ENCODE data around the gene FEN1.
A peak's percentile ranks its signal among the peaks of the same experiment; 100 is the strongest.

Gene FEN1

GRCh38 chr11:61826930-61827570 is 34.3 kb downstream of the FEN1 start:
- no peak for DNase-seq

DNA sequence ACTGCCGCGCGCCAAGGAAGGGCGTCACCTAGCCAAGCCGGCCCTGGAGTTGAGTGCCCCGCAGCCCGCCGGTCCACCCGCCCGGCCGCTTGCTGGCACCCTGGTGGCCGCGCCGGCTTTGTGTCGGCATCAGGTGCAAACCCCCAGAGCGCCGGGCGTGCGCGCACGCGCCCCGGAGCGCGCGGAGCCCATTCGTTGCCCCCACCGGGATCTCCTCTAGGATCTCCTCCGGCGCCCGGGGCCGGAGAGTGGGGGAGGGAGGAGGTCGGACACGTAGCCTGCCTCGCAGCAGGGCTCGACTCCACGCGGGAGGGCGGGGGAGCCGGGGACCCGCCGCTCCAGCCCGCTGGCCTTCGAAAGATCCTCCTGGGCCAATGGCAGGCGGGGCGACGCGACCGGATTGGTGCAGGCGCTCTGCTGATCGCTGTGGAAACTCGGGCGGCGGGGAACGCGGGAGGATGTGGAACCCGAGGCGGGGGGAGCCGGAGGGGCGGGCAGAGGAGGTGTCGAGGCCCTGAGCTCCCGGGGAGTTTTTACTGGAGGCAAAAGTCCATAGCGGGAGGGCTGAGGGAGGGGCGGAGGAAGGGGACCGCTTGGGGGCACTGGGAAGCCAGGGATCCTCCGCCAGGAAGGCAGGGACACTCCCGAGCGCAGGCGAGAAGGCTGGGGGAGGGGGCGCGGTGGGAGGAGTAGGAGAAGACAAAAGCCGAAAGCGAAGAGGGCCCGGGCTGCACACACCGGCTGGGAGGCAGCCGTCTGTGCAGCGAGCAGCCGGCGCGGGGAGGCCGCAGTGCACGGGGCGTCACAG is 35.1 kb downstream of the FEN1 start, which contains the start of gene FADS2:
Gene FADS2, plus strand, starts transcription at position 730 of the 808 bp plus-strand sequence. CDS start 91 bp downstream, outside the sequence.
- peak; percentile 36 for DNase-seq

DNA sequence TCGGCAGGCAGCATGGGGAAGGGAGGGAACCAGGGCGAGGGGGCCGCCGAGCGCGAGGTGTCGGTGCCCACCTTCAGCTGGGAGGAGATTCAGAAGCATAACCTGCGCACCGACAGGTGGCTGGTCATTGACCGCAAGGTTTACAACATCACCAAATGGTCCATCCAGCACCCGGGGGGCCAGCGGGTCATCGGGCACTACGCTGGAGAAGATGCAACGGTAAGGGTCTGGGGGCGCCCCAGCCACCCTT is 35.6 kb downstream of the FEN1 start:
- no peak for DNase-seq

GRCh38 chr11:61828629-61829407 is 36.1 kb downstream of the FEN1 start:
- no peak for DNase-seq

DNA sequence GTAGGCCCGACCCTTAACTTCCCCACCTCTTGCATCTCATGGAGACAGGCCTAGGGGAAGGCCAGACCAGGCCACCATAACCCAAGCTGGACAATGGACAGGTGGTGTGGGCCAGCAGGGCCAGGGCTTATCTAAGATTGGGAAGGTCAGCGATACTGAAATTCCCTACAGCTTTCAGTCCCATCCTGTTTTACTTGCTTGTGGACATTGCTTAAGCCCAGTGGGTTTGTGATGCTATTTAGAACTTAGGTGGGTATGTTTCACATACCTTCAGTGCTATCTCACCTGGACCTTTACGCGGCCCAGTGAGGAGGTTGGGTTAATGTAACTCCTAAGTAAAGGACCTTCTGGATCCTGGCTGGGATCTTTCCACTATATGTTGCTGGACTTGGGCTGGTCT is 37.1 kb downstream of the FEN1 start:
- DNase-seq: no peak

DNA sequence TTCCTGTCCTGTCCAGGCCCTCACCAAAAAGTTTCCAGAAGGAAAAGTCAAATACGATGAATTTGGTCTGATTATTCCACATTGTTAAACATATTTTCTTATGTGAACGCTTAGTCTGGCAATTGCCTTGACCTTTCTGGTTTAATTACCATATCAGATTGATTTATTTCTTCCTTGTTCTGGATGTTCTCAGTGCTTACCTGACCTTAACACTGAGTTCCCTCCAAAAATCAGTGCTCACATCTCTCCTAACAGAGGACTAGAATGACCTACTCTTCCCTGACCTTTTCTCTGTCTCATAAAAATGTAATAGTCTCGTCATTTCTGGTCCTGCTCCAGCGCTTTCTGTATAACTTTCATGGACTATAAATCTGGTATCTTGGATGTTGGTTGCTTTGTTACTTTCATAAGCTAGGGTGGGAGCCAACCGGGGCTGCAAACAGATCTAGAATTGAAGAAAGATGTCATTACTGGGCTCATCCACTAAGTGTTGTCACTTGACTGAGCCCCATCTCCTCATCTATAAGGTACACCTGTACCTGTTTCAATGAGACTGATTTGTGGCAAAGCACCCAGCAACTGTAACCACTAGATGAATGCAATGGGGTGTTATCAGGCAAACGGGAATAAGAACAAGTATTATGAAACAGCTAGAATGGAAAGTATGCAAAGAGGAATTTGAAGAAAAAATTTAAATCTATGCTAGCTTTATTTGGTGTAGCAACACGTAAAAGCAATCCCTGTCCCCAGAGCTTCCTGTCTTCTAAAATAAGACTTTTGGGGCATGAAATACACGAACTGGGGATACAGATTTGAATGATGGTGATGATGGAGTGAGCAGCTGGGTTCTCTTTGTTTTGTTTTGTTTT is 37.8 kb downstream of the FEN1 start:
- DNase-seq: no peak

- DNase-seq: no peak
These were observed 39.5 kb downstream of the FEN1 start for GRCh38 chr11:61832207-61832606.

DNA sequence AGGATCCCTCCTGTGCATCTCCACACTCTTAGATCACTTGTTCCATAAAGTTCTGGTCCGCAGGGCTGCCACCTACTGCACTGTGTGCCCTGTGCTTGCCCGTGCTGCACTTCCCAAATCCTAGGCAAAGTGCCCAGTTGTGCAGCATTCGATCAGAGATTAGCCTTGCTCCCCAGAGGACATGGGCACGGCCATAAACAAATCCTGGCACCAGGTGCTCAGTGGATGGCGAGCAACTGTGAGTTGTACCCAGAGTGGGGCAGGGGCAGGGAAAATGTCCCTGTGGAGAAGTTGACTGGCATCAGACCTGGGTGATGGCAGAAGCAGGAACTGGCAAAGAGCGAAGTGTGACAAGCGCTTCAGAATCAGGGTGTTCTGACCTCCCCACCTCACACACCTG is 40.0 kb downstream of the FEN1 start:
- no peak for DNase-seq

GRCh38 chr11:61833471-61833870 is 40.8 kb downstream of the FEN1 start:
- DNase-seq: no peak

DNA sequence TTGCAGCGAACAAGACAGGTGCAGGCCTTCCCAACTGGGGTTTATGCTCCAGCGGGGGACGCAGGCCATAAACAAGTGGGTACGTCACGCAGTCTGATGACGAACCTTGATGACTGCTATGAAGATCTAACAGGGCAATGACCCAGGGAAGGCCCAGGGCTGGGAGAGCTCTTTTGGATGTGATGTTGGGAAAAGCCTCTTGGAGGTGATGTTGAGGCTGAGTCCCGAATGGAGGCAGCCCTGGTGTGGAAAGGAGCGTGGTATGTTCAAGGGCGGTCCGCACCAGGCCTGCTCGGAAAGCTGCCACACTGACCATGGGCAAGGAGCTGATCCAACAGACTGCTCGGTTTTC is 41.2 kb downstream of the FEN1 start:
- DNase-seq: no peak

DNA sequence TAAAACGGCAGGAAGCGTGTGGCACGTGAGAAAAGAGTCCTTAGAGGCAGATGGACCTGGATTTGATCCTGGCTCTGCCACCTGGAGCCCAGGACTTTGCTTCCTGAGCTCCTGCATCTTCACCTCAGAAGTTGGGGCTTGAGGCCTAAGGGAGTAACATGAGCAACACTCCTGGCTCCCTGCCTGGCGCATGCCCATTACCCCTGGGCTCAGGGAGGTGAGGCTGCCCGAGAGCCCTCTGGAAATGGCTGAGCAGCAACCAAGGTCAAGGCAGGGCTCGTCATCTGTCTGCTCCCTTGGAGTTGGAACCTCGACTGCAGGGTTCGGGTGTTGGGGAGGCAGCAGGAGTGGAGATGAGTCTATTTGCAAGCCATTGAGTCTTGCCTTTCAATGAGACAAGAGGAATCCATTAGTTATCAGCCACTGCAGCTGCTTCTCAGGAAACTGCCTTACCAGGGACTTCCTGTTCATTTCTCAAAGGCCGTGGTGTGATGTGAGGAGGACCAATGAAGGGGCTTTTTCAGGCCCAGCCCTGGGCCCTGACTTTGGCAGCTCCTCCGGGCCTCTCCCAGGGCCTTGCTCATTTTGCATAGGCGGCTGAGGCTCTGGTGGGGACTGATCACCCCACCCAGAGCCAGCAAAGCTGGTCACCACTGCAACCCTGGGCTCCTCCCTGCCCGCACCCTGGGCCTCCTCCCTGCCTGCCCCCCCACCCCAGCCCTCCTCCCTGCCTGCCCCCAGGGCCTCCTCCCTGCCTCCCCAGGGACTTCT is 41.8 kb downstream of the FEN1 start:
- no peak for DNase-seq

GRCh38 chr11:61836193-61836592 is 43.5 kb downstream of the FEN1 start:
- no peak for DNase-seq

- DNase-seq: no peak
These were observed 44.8 kb downstream of the FEN1 start for GRCh38 chr11:61837411-61838005.

- DNase-seq: no peak
These were observed 45.8 kb downstream of the FEN1 start for GRCh38 chr11:61838501-61838900.

DNA sequence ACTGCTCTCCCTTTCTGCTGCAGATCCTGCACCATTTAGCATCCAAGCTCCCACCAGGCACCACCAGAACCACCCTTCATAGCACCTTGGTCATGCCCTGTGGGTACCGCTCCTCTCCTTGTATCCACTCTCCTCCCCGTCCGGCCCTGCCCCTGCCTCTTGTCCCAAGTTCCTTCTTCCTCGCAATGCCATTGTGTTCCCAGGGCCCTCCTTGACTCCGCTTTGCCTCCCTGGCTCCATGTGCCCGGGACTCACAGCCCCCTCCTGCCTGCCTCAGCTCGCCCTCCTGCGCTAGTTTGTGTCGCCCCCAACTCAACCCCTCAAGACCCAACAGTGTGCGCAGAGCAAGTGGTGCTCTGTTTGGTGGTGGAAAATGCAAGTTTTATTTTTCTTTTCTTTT is 46.2 kb downstream of the FEN1 start:
- DNase-seq: no peak

DNA sequence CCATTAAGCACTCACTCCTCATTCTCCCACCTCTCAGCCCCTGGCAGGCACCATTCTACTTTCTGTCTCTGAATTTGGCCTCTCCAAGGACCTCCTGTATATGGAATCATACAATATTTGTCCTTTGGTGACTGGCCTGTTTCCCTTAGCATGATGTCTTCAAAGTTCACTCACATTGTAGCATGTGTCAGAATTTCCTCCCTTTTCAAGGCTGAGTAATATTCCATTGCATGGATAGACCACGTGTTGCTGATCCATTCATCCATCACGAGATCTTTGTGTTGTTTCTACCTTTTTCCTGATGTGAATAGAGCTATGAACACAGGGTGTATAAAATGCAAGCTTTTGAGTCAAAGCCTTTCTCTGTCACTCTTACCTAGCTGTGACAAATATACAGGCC is 47.0 kb downstream of the FEN1 start:
- DNase-seq: no peak

DNA sequence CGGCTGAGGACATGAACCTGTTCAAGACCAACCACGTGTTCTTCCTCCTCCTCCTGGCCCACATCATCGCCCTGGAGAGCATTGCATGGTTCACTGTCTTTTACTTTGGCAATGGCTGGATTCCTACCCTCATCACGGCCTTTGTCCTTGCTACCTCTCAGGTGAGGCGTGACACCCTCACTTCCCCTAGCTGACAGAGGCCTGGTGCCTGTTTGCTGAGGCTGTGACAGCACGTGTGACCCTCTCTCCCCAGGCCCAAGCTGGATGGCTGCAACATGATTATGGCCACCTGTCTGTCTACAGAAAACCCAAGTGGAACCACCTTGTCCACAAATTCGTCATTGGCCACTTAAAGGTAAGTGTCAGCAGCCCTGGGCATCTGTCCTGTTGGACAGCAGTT is 47.7 kb downstream of the FEN1 start:
- no peak for DNase-seq

- no peak for DNase-seq
These were observed 49.2 kb downstream of the FEN1 start for GRCh38 chr11:61841636-61842527.

DNA sequence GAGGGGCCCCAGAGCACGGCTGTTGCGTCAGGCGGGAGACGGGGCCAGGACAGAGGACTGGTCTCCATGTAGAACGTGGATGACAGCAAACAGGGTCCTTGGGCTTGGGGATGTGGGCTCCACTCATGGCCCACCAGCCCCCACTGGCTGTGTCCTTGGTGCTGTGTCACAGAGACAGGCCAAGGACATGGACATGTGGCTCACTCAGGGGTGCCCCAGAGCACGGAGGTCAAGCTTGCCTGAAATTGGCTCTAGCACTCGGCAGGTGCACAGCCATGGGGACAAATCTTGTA is 49.8 kb downstream of the FEN1 start:
- no peak for DNase-seq

DNA sequence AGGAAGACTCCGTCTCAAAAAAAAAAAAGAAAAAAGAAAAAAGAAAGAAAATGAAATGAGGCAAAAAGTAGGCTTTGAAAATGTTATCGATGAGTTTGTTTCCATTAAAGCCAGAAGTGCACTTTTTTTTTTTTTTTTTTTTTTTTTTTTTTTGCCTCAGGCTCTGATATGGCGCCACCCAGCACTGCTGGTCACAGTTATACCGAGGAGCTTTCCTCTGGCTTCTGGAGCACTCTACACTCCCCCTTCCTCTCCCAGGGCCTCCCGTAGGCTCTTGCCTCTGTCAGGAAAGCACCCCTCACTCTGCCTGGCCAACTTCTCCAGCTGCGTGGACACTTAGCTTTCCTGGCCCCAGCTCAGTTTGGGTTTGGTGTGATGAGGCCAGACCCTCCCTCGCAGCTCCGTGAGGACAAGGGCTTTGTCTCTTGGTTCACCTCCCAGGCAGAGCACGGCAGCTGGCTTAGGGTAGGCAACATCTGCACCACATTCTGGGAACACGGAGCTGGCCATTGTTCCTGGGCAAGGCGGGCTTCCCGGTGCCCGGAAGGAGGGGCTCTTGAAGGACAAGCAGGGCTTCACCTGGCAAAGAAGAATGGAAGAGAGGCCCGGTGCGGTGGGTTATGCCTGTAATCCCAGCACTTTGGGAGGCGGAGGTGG is 52.3 kb downstream of the FEN1 start:
- DNase-seq: no peak
